ENCODE results near the gene MCM10.

GRCh38 chr10:13227031-13227430 is 65.7 kb downstream of the MCM10 start:
- TF ChIP-seq EZH2 (IDR thresholded peaks at IDR 0.05; ENCODE audit: borderline replicate concordance, low read length), result no peak
- no peak for TF ChIP-seq CTCF (conservative IDR thresholded peaks at IDR 0.05 in 1 of 2, IDR thresholded peaks at IDR 0.05 in 1 of 2; ENCODE audit: extremely low read depth in 1 of 2, insufficient read depth in 1 of 2, low read depth in 1 of 2, low read length in 2 of 2)
